NCI-H82 treated with DMSO at 0.1 percent for 48 hours (cell line): ENCODE results near the gene CCDC66.

Source experiments
- DNase-seq: peaks from one replicate; lab custom pipeline; 2025; ENCODE audit not compliant: unreplicated experiment; lab: John Stamatoyannopoulos, UW

CCDC66 gene

DNA sequence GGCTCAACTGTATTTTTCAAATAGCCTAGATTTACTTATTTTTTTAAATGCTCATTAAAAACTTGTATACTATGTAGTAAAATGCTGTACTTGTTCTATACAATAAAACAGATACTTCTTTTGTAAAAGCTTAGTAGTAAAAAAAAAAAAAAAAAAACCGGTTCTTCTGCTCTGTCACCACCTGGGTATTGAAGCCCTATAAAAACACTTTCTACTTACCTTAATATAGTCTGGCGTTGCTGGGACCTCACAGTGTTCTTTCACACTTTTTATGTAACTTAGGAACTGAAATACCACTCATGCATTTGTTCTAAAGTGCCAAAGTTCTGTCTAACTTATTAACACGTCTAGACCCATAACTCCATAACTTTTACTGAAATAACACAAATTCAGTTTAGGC, 64.7 kb downstream of the CCDC66 start:
- no peak for DNase-seq

DNA sequence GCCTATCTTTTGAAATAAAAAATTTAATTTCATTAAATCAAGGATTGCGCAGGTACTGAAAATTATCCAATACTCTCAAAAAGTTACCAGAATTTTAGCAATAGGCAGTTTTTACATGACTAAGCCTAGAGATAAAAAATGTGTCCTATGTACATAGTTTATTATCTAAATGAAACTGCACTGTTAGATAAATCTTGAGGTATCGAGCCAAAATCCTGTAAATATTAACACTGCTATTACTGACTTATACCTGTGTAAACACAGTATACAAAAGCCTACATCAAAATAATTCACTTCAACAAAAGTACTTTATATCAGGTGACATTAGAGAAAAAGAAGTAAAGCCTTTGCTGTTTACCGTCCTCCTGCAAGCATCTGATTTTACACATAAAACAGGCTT, 65.4 kb downstream of the CCDC66 start:
- DNase-seq: no peak

DNA sequence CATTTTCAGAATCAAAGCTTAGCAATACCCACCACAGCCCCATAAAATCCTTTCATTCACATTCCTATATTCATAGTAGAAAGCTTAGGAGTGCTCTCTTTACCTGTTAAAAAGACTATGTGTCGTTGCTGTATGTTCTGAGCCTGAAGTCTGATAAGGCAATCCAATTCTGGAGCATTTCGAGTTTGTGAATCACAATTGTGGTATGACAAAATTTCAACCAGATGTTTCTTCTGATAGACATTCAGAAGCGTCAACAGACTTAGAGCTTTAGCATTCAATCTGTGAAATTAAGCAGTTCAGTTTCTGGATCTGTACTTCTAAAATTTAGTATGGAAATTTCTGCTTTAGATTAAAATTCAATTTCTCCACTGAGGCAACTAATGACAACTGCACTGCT, 67.8 kb downstream of the CCDC66 start:
- no peak for DNase-seq

DNA sequence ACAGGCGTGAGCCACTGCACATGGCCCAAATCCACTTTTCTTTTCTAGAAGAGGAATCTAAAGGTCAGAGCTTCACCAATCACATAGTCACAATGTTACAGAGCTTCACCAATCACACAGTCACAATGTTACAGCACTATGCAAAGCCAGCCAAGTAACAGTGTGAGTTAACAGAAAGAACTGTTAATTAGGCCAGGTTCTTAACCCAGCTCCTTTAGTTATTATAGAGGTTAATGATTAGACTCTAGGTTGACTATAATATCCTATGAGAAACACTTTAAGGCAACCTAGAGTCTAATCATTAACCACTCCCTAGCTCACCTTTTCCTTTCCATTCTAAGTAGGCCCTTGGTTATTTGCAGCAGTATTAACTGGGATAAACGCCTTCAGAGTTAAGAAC, 72.1 kb downstream of the CCDC66 start:
- DNase-seq: peak; percentile 10

DNA sequence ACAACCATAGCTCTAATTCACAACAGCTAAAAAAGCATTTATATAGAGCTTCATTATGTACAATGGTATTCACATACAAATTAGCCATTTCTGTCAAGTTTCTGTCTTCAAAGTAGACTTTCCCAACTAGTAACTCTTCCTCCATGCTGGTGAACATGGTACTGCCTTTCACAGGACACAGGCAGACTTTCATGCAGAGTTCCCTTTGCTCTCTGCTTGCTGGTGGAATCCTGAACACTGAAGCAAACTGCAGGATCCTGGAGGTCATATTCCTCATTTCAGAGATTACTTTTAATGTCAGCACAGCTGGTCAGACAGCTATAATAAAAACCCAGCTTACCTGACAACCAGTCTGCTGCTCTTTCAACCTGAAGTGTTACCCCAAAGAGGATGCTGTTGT, 72.5 kb downstream of the CCDC66 start:
- no peak for DNase-seq

DNA sequence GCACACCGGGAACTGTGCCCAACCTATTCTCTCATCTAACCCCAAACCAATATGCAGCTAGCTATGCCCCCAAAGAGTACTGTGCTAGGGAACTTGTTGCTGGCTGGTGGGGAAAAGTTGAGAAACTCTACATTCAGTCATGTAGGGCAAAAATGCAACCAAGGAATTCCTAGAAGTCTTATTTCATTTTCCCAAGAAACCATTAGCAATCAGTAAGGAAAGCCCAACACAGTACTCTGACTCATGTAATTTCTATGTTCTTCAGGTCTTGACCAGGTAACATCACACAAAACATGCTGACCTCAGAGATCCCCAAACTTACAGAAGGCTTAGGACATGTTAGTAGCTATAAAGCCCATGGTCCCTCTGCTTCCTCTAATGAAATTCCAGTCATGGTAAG, 74.0 kb downstream of the CCDC66 start:
- DNase-seq: no peak

DNA sequence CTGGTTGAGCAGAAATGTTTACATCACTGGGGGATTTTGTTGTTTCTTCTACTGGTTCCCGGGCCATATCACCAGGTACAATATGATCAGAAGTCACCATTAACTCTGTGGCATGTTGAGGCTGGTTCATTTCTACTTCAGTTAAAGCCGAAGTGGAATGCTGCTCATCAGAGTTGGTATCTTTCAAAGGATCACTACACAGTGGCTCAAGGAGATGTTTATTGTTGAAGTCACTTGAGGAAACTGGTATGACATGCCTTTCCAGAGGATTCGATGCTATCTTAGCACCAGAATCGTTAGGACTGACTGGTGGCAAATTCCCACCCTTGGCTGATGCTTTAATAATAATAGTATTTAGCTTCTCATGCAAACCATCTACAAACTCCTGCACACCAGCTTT, 76.2 kb downstream of the CCDC66 start:
- DNase-seq: no peak

DNA sequence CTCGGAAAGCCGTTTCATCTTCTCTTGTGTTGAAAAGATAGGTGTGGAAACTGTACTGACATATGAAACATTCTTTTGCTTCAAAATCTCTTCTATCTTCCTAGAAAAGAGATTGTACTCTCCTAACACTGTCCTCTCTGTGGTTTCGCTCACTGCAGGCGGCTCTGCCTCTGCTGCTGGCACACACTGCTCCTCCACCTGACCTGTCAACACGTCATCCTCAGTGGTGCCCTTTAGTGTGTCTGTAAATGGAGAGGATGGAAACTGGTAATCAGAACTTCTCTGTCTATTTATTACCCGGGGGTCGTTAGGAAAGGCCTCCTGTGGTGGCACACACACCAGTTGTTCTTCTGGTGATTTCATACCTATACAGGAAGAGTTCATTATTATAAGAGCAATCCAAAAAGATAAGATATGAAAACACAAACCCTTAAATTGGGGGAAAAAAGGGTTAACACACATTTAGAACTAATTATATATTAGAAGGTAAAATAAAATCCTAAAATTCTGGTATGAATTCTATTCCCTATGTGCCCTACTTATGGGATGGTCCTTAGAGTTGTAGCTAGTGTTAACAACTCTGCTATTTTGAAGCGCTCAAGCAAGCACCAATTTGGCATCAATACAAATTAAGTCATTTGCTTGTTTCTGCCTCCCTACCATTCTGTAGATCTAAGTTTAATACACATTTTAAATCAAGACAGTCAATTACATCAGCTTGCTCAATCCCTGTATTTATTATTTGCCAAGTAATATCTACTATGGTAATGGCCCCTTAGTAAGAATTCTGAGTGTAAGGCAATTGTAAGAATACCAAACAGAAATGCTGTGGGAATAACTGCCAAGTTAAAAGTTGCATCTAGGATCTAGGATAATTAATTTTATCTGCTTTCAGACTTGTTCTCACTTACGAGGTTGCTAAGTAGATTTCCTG, 76.9 kb downstream of the CCDC66 start:
- DNase-seq: no peak

DNA sequence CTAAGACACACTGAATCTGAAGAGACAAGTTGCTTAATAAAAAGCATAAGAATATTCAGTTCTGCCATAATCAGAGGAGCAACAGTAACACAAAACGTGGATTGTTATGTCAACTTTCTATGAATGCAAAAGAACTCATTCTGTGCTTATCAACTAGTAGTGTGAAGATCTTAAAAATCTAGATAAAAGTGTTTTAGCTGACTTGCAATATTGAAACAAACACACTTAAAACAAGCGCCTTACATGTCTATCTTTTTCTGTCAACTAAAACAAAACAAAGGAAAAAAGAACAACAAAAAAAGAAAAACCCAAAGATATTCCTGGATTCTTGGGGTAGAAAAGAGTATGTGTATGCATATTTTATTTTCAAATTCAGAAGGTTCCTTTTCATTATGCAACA, 88.4 kb downstream of the CCDC66 start:
- DNase-seq: no peak

DNA sequence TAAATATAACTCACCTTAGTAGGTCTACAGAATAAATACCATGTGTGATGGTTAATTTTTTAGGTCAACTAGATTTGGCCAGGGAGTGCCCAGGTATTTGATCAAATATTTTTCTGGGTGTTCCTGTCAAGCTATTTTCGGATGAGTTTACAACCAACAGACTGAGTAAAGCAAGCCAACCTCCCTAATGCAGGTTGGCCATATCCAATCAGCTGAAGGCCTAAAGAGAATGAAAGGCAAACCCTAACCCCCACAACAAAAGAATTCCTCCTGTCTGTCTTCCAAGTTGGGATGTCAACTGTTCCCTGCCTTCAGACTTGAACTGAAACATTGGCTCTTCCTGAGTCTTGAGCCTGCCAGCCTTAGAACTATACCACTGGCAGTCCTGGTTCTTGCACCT, 97.5 kb downstream of the CCDC66 start:
- DNase-seq: no peak

DNA sequence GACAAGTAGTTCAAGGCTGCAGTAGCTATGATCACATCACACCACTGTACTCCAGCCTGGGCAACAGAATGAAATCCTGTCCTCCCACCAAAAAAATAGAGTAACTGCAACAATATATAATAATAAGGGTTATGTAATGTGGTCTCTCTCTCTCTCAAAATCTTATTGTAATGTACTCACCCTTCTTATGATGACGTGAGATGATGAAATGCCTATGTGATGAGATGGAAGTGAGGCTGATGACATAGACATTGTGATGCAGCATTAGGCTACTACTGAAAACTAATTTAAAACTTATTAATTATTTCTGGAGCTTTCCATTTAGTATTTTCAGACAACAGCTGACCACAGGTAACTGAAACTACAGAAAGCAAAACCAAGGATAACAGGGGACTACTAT, 98.7 kb downstream of the CCDC66 start:
- no peak for DNase-seq

DNA sequence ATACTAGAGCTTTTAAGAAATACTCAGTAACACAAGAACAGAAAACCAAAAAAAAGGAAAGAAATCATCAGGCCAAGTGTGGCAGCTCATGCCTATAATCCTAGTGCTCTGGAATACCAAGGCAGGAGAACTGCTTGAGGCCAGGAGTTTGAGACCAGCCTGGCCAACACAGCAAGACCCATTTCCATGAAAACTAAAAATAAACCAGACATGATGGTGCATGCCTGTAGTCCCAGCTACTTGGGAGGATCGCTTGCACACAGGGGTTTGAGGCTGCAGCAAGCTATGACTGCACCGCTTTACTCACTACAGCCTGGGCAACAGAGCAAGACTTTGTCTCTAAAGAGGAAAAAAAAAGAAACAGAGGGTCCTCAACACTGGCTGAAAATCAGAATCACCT, 107.8 kb downstream of the CCDC66 start:
- DNase-seq: no peak

DNA sequence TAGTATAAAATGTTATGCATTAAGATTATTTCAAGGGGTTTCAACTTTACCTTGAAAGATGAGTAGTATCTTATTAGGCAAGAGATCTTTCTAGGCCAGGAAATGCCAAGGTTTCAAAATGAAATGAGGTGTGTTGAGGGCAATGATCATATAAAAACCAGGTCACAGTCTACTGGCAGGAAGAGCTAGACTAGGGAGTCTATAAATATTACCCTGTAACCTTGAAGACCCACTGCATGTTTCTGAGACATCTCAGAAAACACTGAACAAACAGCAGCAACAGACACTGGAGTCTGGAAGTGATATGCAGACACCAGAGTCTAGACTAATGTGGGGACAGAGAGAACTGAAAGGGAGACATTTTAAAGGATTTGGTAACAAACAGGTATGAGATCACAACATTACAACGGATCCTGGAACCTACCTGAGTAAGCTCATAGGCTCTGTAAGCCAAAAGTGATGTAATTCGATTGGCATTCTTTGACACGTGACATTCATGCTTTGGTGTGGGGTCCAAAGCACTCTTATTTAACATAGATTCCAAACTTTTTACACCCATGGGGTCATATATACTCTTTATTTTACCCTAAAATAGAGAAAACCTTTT, 111.1 kb downstream of the CCDC66 start:
- DNase-seq: no peak
